HCT116 (cell line): ENCODE data around the gene C2orf76. TPM values are rescaled to one million over a fixed set of nuclear protein-coding genes. Genes with fewer than 3 reads are reported as not detected.

ENCODE experiments used
- ATAC-seq: fragments of 200-7000 bp; cut with Tn5 transposase; 2 replicates; pipeline ENCODE4 v1.9.1; 2020; ENCODE audit warnings: mild to moderate bottlenecking, moderate library complexity
- BruUV-seq: library from RNA; stranded (reverse); fragments of 400-500 nt; replicated peaks from 2 replicates; lab custom pipeline; 2021; lab: Mats Ljungman, UMichigan
- CTCF ChIA-PET: fragments of 300-600 bp; sonication (Branson Sonifier 250); formaldehyde crosslinking; loops from one replicate; lab custom pipeline; 2021; ENCODE audit warnings: antibody characterized with exemption; lab: Charles Lee
- POLR2A ChIA-PET: fragments of 300-600, 350-600 bp; sonication (Branson Sonifier 250); formaldehyde crosslinking; loops from one replicate; lab custom pipeline; 2021; ENCODE audit warnings: antibody characterized with exemption; lab: Charles Lee
- RAD21 ChIA-PET, 2 experiments: fragments of 300-600 bp; sonication (Branson Sonifier 250); formaldehyde crosslinking; loops; one replicate each; lab custom pipeline; 2023; ENCODE audit warnings: low total read pairs in 2 of 2; ENCODE audit not compliant: uncharacterized antibody in 2 of 2, unreplicated experiment in 2 of 2, low non-redundant PET in 1 of 2; lab: Charles Lee
- DNase-seq: peaks from one replicate; pipeline ENCODE4 v3.0.0-alpha.2; 2010; ENCODE audit warnings: low read depth, low spot score
- H2AFZ ChIP-seq: fragments of 200-600 bp; shearing (Covaris generic), sonication (generic); 2 replicates; pipeline ENCODE4 v1.6.1; 2017; ENCODE audit warnings: low read depth, mixed run types, mixed read lengths, antibody characterized with exemption, low read length; ENCODE audit not compliant: poor library complexity, severe bottlenecking
- H3K27ac ChIP-seq: 2 replicates; pipeline ENCODE4 v1.5.1; 2012; ENCODE audit warnings: low read depth, low read length
- H3K27me3 ChIP-seq: fragments of 200-600 bp; sonication (generic); 2 replicates; pipeline ENCODE4 v1.6.1; 2016; ENCODE audit warnings: mixed run types, low read length, mixed read lengths; ENCODE audit not compliant: insufficient read depth
- H3K36me3 ChIP-seq, 2 experiments: fragments of 200-500 bp in 1 of 2; fragments of 200-600 bp in 1 of 2; sonication (Bioruptor generic) in 1 of 2; sonication (generic) in 1 of 2; 2 replicates each; pipeline versions ENCODE4 v1.5.1 to v1.6.1; 2014 to 2016; ENCODE audit warnings: low read length in 2 of 2, inconsistent platforms in 1 of 2, mixed read lengths in 1 of 2, mixed run types in 1 of 2; ENCODE audit not compliant: insufficient read depth in 2 of 2, control insufficient read depth in 1 of 2
- H3K4me1 ChIP-seq, 2 experiments: fragments of 200-600 bp in 1 of 2; sonication (generic) in 1 of 2; 2 replicates each; pipeline versions ENCODE4 v1.5.1 to v1.6.1; 2012 to 2017; ENCODE audit warnings: low read length in 2 of 2, inconsistent platforms in 1 of 2, mild to moderate bottlenecking in 1 of 2, mixed read lengths in 1 of 2, mixed run types in 1 of 2, moderate library complexity in 1 of 2; ENCODE audit not compliant: insufficient read depth in 2 of 2, control insufficient read depth in 1 of 2
- H3K4me2 ChIP-seq: fragments of 200-600 bp; sonication (generic); 2 replicates; pipeline ENCODE4 v1.6.1; 2017; ENCODE audit warnings: mixed run types, low read length, mixed read lengths
- H3K4me3 ChIP-seq, 2 experiments: fragments of 200-600 bp in 1 of 2; sonication (generic) in 1 of 2; replicated peaks in 1 of 2; 2 replicates each; pipeline ENCODE4 v1.5.1; 2011 to 2016; ENCODE audit warnings: low read length in 2 of 2, control low read depth in 1 of 2, low read depth in 1 of 2, mild to moderate bottlenecking in 1 of 2, mixed read lengths in 1 of 2, mixed run types in 1 of 2
- H3K79me2 ChIP-seq: fragments of 200-600 bp; sonication (generic); 2 replicates; pipeline ENCODE4 v1.6.1; 2017; ENCODE audit warnings: mild to moderate bottlenecking, mixed run types, low read length, moderate library complexity, mixed read lengths; ENCODE audit not compliant: insufficient read depth
- H3K9ac ChIP-seq: fragments of 200-600 bp; sonication (generic); 2 replicates; pipeline ENCODE4 v1.6.1; 2016; ENCODE audit warnings: low read length, mixed read lengths
- H3K9me2 ChIP-seq: fragments of 200-600 bp; sonication (generic), shearing (Covaris generic); 2 replicates; pipeline ENCODE4 v1.6.1; 2017; ENCODE audit warnings: mixed run types, mild to moderate bottlenecking, moderate library complexity; ENCODE audit not compliant: insufficient read depth
- H3K9me3 ChIP-seq, 2 experiments: fragments of 200-500 bp in 1 of 2; fragments of 200-600 bp in 1 of 2; sonication (Bioruptor generic) in 1 of 2; sonication (generic) in 1 of 2; 2 replicates each; pipeline ENCODE4 v1.6.1; 2014 to 2017; ENCODE audit warnings: low read length in 2 of 2, mixed read lengths in 2 of 2, inconsistent platforms in 1 of 2, low read depth in 1 of 2, mild to moderate bottlenecking in 1 of 2, mixed run types in 1 of 2, moderate library complexity in 1 of 2; ENCODE audit not compliant: control insufficient read depth in 1 of 2, insufficient read depth in 1 of 2
- H4K20me1 ChIP-seq: fragments of 200-600 bp; sonication (generic), shearing (Covaris generic); 2 replicates; pipeline ENCODE4 v1.6.1; 2017; ENCODE audit warnings: mixed run types, mild to moderate bottlenecking, moderate library complexity; ENCODE audit not compliant: insufficient read depth
- CBX3 ChIP-seq: IDR thresholded peaks from 2 replicates; pipeline ENCODE4 v1.6.1; 2012; ENCODE audit warnings: low read depth
- ELF1 ChIP-seq: IDR thresholded peaks from 2 replicates; pipeline ENCODE4 v1.6.1; 2012; ENCODE audit warnings: low read depth, borderline replicate concordance
- EZH2 ChIP-seq: fragments of 200-600 bp; sonication (generic); IDR thresholded peaks from 2 replicates; pipeline ENCODE4 v1.6.1; 2017; ENCODE audit warnings: antibody characterized with exemption, mixed run types
- POLR2A ChIP-seq: IDR thresholded peaks from 2 replicates; pipeline ENCODE4 v1.7.0; 2011; ENCODE audit warnings: borderline replicate concordance; ENCODE audit not compliant: insufficient read depth, insufficient read length; ENCODE audit errors: extremely low read depth
- POLR2AphosphoS5 ChIP-seq: IDR thresholded peaks from 2 replicates; pipeline ENCODE4 v1.6.1; 2011; ENCODE audit warnings: mild to moderate bottlenecking, low read depth, low read length, moderate library complexity
- TCF7L2 ChIP-seq: IDR thresholded peaks from 2 replicates; pipeline ENCODE4 v1.7.0; 2011; ENCODE audit warnings: borderline replicate concordance, inconsistent platforms; ENCODE audit not compliant: insufficient read depth, insufficient read length; ENCODE audit errors: extremely low read depth
- ZFX ChIP-seq: fragments of 450-650 bp; IDR thresholded peaks from 2 replicates; pipeline ENCODE4 v1.6.1; 2017
- ZNF274 ChIP-seq: fragments of 200-500 bp; sonication (Bioruptor generic); IDR thresholded peaks from 2 replicates; pipeline ENCODE4 v1.6.1; 2014; ENCODE audit warnings: mild to moderate bottlenecking, low read depth, low read length, inconsistent platforms
- intact Hi-C: fragments of 100-400 bp; cut with micrococcal nuclease; formaldehyde crosslinking; loops from 2 replicates; pipeline ENCODE4 v1.10.0; 2022
- total RNA-seq: library from RNA; stranded (reverse); gene quantifications from one replicate; pipeline ENCODE4 v1.2.1, GENCODE V29; 2021; ENCODE audit not compliant: unreplicated experiment

The C2orf76 gene
- total RNA-seq, 1 experiment from 2014 or later, result 10.5 TPM

DNA sequence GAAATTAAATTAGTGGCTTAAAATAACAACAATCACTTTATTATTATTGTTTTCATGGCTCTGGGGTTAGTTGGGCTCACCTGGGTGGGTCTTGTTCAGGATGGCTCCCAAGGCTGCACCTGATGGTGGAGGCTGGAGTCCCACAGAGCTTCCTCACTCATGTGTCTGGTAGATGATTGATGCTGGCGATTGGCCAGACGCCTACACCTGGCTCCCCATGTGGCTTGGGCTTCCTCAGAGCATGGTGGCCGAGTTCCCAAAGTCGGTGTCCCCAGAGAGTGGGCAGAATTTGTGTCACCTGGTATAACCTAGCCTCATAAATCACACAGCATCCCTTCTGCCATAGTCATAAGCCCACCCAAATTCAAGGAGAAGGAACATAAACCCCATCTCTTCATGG, 18.3 kb upstream of the C2orf76 start (continued):
- no peak for TF ChIP-seq EZH2

DNA sequence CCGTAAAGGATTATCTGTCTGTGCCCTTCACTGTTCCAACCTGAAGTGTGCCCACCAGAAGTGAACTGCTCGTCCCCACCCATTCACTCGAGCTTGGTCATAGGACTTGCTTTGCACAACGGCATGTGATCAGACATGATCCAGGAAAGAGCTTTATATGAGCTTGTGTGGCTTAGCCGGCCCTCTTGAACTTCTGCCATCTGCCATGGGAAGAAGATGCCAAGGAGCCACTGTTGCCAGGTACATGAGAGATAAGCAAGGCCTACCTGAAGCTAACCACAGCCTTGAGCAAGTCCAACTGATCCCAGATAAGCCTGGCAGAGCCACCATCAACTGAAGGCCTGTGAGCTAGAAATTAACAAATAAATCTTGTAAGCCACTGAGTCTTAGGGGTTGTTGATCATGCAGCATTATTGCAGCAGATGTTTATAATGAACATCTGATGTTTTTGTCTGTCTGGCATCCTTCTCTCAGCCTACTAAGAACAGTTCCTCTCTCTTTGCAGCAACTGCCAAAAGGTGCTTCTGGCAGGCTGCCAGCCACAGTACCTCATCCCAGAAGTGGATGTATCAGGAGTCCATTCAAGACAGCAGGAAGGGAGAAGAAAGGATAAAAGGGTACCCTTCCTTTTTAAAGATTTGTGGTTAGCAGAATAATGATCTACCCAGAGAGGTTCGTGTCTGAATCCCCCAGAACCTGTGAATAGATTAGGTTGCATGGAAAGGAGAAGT, 16.9 kb upstream of the C2orf76 start:
- H3K9me2 ChIP-seq, result no peaks in the 10 kb centered on the region
- TF ChIP-seq ZFX, result no peak
- TF ChIP-seq ELF1, result no peak
- TF ChIP-seq ZNF274, result no peak
- no peak for TF ChIP-seq CBX3
- TF ChIP-seq TCF7L2, result no peak
- no peak for TF ChIP-seq POLR2A
- TF ChIP-seq POLR2AphosphoS5, result no peak
- CTCF ChIA-PET, result no interaction called here

More for the DNA sequence above, 16.9 kb upstream of the C2orf76 start:
- Histone ChIP-seq H3K9me3 (no peaks in the 10 kb centered on the region), H2AFZ (no peak overlapping the region), H3K9ac (no peak overlapping the region), H3K27ac (no peak overlapping the region), H3K36me3 (no peaks in the 10 kb centered on the region), H3K4me2 (no peak overlapping the region), H3K79me2 (no peaks in the 10 kb centered on the region), H3K27me3 (no peaks in the 10 kb centered on the region), H4K20me1 (no peaks in the 10 kb centered on the region), H3K4me1 (peaks cover 11 to 15% of the 10 kb centered on the region in 2 experiments; a peak in 3 of 4 replicates), H3K4me3 (no peak overlapping the region)
- intact Hi-C loops, result no loop called here
- ChIA-PET RAD21 (no interaction called here), POLR2A (interaction anchor here (1.2 kb wide), 1 partner anchor 17 kb away, joined by 4 read pairs; the partner anchor contains the start of genes C2orf76 and DBI)
- DNase-seq (no peak), ATAC-seq (no peak)
- no TSS peak for BruUV-seq
